OCI-LY7 (cell line): Measurements from ENCODE around the gene YPEL4. TPM values are rescaled to one million over a fixed set of nuclear protein-coding genes. Genes with fewer than 3 reads are reported as not detected.
A peak's percentile ranks its signal among the peaks of the same experiment; 100 is the strongest.

Source experiments
- BruUV-seq: library from RNA; stranded (reverse); fragments of 400-500 nt; replicated peaks from 2 replicates; lab custom pipeline; 2021; lab: Mats Ljungman, UMichigan
- CTCF ChIA-PET: fragments of 300-600 bp; sonication (Branson Sonifier 250); formaldehyde crosslinking; loops from one replicate; lab custom pipeline; 2022; ENCODE audit warnings: antibody characterized with exemption; ENCODE audit not compliant: unreplicated experiment; lab: Charles Lee
- POLR2A ChIA-PET: fragments of 300-600 bp; sonication (Branson Sonifier 250); formaldehyde crosslinking; loops from one replicate; lab custom pipeline; 2022; ENCODE audit warnings: antibody characterized with exemption; lab: Charles Lee
- DNase-seq: peaks from one replicate; pipeline ENCODE4 v3.0.0-alpha.2; 2015; ENCODE audit warnings: low spot score
- H2AFZ ChIP-seq: fragments of 200-600 bp; sonication (generic), shearing (Covaris generic); 2 replicates; pipeline ENCODE4 v1.6.1; 2014; ENCODE audit warnings: mild to moderate bottlenecking, antibody characterized with exemption, low read length, moderate library complexity
- H3K27ac ChIP-seq: fragments of 200-600 bp; sonication (generic); 2 replicates; pipeline ENCODE4 v1.5.1; 2014; ENCODE audit warnings: mixed run types, low read depth, mild to moderate bottlenecking, moderate library complexity, low read length, inconsistent platforms; ENCODE audit not compliant: poor library complexity, severe bottlenecking
- H3K36me3 ChIP-seq: fragments of 200-600 bp; sonication (generic); 2 replicates; pipeline ENCODE4 v1.6.1; 2014; ENCODE audit warnings: mild to moderate bottlenecking, antibody characterized with exemption, low read length, moderate library complexity, mixed read lengths; ENCODE audit not compliant: insufficient read depth
- H3K4me1 ChIP-seq: fragments of 200-600 bp; sonication (generic); 2 replicates; pipeline ENCODE4 v1.5.1; 2014; ENCODE audit warnings: mild to moderate bottlenecking, low read length; ENCODE audit not compliant: insufficient read depth, poor library complexity, severe bottlenecking
- H3K4me2 ChIP-seq: fragments of 200-600 bp; sonication (generic); 2 replicates; pipeline ENCODE4 v1.6.1; 2014; ENCODE audit warnings: mild to moderate bottlenecking, low read length
- H3K4me3 ChIP-seq: fragments of 200-600 bp; sonication (generic); 2 replicates; pipeline ENCODE4 v1.5.1; 2014; ENCODE audit warnings: mild to moderate bottlenecking, low read depth, low read length; ENCODE audit not compliant: poor library complexity, severe bottlenecking
- H3K79me2 ChIP-seq: fragments of 200-600 bp; sonication (generic); 2 replicates; pipeline ENCODE4 v1.6.1; 2016; ENCODE audit warnings: low read depth, mild to moderate bottlenecking, low read length, moderate library complexity, mixed read lengths; ENCODE audit not compliant: insufficient read depth
- H3K9me2 ChIP-seq: fragments of 200-600 bp; sonication (generic); 2 replicates; pipeline ENCODE4 v1.6.1; 2016; ENCODE audit warnings: mild to moderate bottlenecking, low read length, mixed read lengths; ENCODE audit not compliant: insufficient read depth
- H3K9me3 ChIP-seq: fragments of 200-600 bp; sonication (generic); 2 replicates; pipeline ENCODE4 v1.6.1; 2014; ENCODE audit warnings: mild to moderate bottlenecking, mixed run types, low read length, mixed read lengths
- H4K20me1 ChIP-seq: fragments of 200-600 bp; sonication (generic); 2 replicates; pipeline ENCODE4 v1.6.1; 2014; ENCODE audit warnings: mild to moderate bottlenecking, antibody characterized with exemption, low read length, moderate library complexity, mixed read lengths; ENCODE audit not compliant: insufficient read depth
- EZH2phosphoT487 ChIP-seq: fragments of 200-600 bp; sonication (generic); IDR thresholded peaks from 2 replicates; pipeline ENCODE4 v1.6.1; 2018; ENCODE audit warnings: low read depth, borderline replicate concordance, mild to moderate bottlenecking, mixed run types, antibody characterized with exemption, low read length, moderate library complexity, mixed read lengths
- intact Hi-C: fragments of 100-400 bp; cut with micrococcal nuclease; formaldehyde crosslinking; loops from one replicate; pipeline ENCODE4 v1.10.0; 2022; ENCODE audit not compliant: unreplicated experiment
- total RNA-seq, 2 experiments: library from RNA; depleted of rRNA in 1 of 2; stranded (reverse); fragments of >200 nt in 1 of 2; shearing (Covaris generic) in 1 of 2; gene quantifications; 2 replicates each; pipeline ENCODE4 v1.2.3, GENCODE V29; 2014 to 2022
- TF ChIP-seq, protein P1 (sequence below): fragments of 200-600 bp; sonication (generic); conservative IDR thresholded peaks from 2 replicates; pipeline ENCODE4 v1.5.1; 2014; ENCODE audit warnings: mild to moderate bottlenecking, antibody characterized with exemption, low read length, moderate library complexity, mixed read lengths

YPEL4 gene
- total RNA-seq, 2 experiments from 2014 or later: 0.54 to 0.55 TPM

DNA sequence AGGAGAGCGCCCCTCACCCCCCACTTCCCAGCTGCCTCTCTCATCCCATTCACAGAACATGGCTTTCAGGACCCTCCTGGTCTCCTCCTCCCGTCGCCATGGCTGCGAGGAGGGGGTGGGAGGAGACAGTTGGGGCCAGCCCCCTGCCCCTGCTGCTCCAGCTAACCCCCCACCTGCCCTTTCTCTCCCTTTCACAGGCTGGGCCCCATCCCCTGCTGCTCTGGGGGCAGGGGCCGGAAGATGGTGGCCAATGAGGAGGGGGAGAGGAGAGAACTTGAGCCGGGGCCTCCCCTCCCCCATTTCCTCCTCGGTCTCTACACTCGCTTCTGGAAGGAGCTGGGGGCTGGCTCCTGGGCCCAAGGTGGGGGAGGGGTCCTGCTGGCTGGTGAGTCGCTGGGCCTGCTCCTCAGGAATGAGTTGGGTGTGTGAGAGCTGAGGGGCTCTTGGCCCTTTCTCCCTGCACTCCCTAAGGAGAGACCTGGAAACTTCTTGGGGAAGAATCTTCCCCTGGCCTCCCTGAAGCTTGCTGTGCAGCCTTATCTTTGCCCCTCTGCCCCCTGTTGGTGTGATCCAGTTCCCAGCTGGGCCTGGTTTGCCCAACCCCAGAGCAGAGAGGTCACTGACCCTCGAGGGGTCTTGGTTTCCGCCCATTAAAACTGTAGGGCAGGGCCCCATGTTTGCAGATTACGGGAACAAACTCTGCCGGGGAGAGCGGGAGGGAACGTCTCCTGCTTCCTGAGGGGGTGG, 10.2 kb downstream of the YPEL4 start:
- ChIA-PET POLR2A (interaction anchor here (2.1 to 2.6 kb wide), 3 partner anchors 12 to 182 kb away, joined by 5 to 8 read pairs (median 7); no protein-coding TSS in a partner anchor), CTCF (interaction anchor here (1.7 to 2.4 kb wide), 3 partner anchors 181 to 293 kb away, joined by 6 to 18 read pairs (median 8); no protein-coding TSS in a partner anchor)
- TF ChIP-seq EZH2phosphoT487: no peak
- TF ChIP-seq, protein P1, sequence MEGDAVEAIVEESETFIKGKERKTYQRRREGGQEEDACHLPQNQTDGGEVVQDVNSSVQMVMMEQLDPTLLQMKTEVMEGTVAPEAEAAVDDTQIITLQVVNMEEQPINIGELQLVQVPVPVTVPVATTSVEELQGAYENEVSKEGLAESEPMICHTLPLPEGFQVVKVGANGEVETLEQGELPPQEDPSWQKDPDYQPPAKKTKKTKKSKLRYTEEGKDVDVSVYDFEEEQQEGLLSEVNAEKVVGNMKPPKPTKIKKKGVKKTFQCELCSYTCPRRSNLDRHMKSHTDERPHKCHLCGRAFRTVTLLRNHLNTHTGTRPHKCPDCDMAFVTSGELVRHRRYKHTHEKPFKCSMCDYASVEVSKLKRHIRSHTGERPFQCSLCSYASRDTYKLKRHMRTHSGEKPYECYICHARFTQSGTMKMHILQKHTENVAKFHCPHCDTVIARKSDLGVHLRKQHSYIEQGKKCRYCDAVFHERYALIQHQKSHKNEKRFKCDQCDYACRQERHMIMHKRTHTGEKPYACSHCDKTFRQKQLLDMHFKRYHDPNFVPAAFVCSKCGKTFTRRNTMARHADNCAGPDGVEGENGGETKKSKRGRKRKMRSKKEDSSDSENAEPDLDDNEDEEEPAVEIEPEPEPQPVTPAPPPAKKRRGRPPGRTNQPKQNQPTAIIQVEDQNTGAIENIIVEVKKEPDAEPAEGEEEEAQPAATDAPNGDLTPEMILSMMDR: no peak
- peak; percentile 25 for DNase-seq
- Histone ChIP-seq H3K4me2 (peak overlapping the region; percentile 41; the same call in 1 of the 2 replicates), H3K36me3 (no peaks in the 10 kb centered on the region), H3K79me2 (no peaks in the 10 kb centered on the region), H3K27ac (no peak overlapping the region), H3K9me3 (no peaks in the 10 kb centered on the region), H3K4me3 (no peak overlapping the region), H3K4me1 (peaks cover 30% of the 10 kb centered on the region), H4K20me1 (no peaks in the 10 kb centered on the region), H2AFZ (peak overlapping the region; percentile 60), H3K9me2 (no peaks in the 10 kb centered on the region)
- BruUV-seq: no TSS peak
- intact Hi-C loops: loop anchor here (2.0 to 5.0 kb wide), 2 partner anchors 109 to 163 kb away; partner anchors contain the start of gene TIMM10

DNA sequence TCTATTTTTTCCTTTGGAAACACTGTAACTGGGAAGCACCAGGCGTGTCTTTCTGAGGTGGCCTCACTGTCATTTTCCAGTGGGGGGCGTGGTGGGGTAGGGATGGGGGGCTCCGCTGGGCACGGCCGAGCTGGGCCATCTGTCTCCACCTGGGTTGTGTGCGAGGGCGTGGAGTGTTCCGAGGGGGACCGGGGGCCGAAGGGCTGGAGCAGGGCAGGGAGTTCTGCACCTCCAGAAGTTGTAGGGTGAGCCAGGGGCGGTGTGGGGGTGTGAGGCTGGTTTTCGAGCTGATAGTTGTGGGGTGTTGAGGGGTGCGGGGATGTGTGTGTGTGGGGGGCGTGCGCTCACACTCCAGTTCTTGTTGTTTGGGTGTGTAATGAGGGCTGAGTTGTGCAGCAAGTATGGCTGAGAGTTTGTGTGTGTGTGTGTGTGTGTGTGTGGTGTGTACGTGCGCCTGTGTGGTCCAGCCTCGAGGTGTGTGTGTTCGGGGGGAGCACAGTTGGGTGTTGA, 10.8 kb downstream of the YPEL4 start:
- Histone ChIP-seq H3K9me3 (no peaks in the 10 kb centered on the region), H3K9me2 (no peaks in the 10 kb centered on the region), H3K4me1 (peaks cover 29% of the 10 kb centered on the region), H4K20me1 (no peaks in the 10 kb centered on the region), H3K4me2 (no peak overlapping the region; the same call in 1 of the 2 replicates), H3K4me3 (no peak overlapping the region), H3K27ac (no peak overlapping the region), H3K79me2 (no peaks in the 10 kb centered on the region), H2AFZ (peak overlapping the region; percentile 60), H3K36me3 (no peaks in the 10 kb centered on the region)
- BruUV-seq: no TSS peak
- ChIA-PET POLR2A (interaction anchor here (2.6 kb wide), 1 partner anchor 13 kb away, joined by 5 read pairs; no protein-coding TSS in a partner anchor), CTCF (no interaction called here)
- intact Hi-C loops: no loop called here
- TF ChIP-seq, protein P1: peak; percentile 26; the same call in 1 of the 2 replicates
- no peak for TF ChIP-seq EZH2phosphoT487
- no peak for DNase-seq
